ENCODE measurements around the gene FARP1. TPM values are rescaled to one million over a fixed set of nuclear protein-coding genes. Genes with fewer than 3 reads are reported as not detected.

Gene FARP1
- total and polyA plus RNA-seq, 2 of the 8 experiments (the other 6 are each of a cell fraction or from before 2014, with no cell fraction given): 24.7 to 104 TPM

DNA sequence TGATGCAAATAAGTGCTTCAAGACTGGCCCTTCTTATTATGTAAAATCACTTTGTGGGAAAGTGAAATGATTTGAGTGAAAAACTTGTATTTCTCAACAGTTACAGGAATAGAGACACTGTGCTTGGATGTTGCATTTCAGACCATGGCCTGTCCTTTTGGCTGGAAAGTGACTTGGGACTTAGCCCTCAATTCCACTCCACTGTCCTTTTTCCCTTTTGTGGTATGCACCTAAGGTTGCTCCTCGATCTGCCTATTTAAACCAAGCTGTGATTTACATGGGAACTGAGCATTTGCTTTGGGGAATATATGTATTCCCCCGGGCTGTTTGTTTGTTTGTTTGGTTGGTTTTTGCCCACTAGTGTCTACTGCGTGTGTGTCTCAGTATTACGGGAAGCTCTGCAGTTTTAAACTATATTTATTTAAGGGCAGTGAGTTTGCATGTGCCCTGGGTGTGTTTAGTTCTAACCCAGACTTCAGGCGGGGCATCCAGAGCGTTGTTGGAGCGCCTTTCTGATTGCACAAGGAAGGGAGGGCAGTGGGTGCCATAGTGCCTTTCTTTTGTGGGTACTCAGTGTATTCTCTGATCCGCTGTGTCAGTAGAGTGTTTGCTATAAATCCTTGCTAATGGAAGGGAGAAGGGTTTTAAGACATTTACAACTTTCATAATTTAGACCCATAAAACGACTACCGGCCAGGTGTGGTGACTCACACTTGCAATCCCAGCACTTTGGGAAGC, 52.3 kb downstream of the FARP1 start (continued):
- TF ChIP-seq, protein P1, sequence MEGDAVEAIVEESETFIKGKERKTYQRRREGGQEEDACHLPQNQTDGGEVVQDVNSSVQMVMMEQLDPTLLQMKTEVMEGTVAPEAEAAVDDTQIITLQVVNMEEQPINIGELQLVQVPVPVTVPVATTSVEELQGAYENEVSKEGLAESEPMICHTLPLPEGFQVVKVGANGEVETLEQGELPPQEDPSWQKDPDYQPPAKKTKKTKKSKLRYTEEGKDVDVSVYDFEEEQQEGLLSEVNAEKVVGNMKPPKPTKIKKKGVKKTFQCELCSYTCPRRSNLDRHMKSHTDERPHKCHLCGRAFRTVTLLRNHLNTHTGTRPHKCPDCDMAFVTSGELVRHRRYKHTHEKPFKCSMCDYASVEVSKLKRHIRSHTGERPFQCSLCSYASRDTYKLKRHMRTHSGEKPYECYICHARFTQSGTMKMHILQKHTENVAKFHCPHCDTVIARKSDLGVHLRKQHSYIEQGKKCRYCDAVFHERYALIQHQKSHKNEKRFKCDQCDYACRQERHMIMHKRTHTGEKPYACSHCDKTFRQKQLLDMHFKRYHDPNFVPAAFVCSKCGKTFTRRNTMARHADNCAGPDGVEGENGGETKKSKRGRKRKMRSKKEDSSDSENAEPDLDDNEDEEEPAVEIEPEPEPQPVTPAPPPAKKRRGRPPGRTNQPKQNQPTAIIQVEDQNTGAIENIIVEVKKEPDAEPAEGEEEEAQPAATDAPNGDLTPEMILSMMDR (IDR thresholded peaks at IDR 0.05; ENCODE audit: control extremely low read depth in 1 of 3, insufficient read depth in 1 of 3, low read depth in 1 of 3, low read length in 3 of 3): no peak
- no peak for TF ChIP-seq CBX5 (IDR thresholded peaks at IDR 0.05; ENCODE audit: low read depth, low read length)
- TF ChIP-seq POU5F1 (IDR thresholded peaks at IDR 0.05; ENCODE audit: low read depth, low read length): no peak

Data from H1 (cell line).